22Rv1 (cell line): ENCODE data around the gene COPS9.

ENCODE experiments used
- CTCF ChIP-seq: fragments of 450-650 bp; IDR thresholded peaks from 2 replicates; pipeline ENCODE4 v1.5.1; 2017; ENCODE audit warnings: mild to moderate bottlenecking
- ZFX ChIP-seq: fragments of 450-650 bp; IDR thresholded peaks from 2 replicates; pipeline ENCODE4 v1.6.1; 2017; ENCODE audit warnings: antibody characterized with exemption, borderline replicate concordance

GRCh38 chr2:240137596-240138253, 1.6 kb upstream of the COPS9 start:
- TF ChIP-seq CTCF (no peak), ZFX (no peak)
